Lung (tissue), 12 donors: ENCODE results near the gene KIF1C. TPM values are rescaled to one million over a fixed set of nuclear protein-coding genes. Genes with fewer than 3 reads are reported as not detected.

Source experiments
- ATAC-seq: fragments of 200-7000 bp; cut with Tn5 transposase; one replicate; pipeline ENCODE4 v1.9.1; 2020; ENCODE audit warnings: moderate number of reproducible peaks; ENCODE audit not compliant: insufficient read depth, low FRiP score
- DNase-seq, 3 donors: peaks; one replicate each; pipeline ENCODE4 v3.0.0-alpha.2; 2013 to 2017
- H3K27ac ChIP-seq, 2 donors: one replicate each; pipeline ENCODE4 v1.5.1; 2013; ENCODE audit warnings: mild to moderate bottlenecking in 2 of 2, moderate library complexity in 2 of 2, control low read depth in 1 of 2, inconsistent platforms in 1 of 2, low read depth in 1 of 2, low read length in 1 of 2
- H3K27me3 ChIP-seq, 3 donors: one replicate each; pipeline ENCODE4 v1.5.1; 2013; ENCODE audit warnings: low read length in 2 of 3; ENCODE audit not compliant: control insufficient read depth in 3 of 3, insufficient read depth in 3 of 3
- H3K36me3 ChIP-seq, 4 donors: one replicate each; pipeline ENCODE4 v1.5.1; 2013; ENCODE audit warnings: low read length in 4 of 4, mild to moderate bottlenecking in 1 of 4, moderate library complexity in 1 of 4; ENCODE audit not compliant: control insufficient read depth in 4 of 4, insufficient read depth in 4 of 4
- H3K4me1 ChIP-seq, 5 donors: one replicate each; pipeline ENCODE4 v1.5.1; 2013; ENCODE audit warnings: low read length in 5 of 5, mild to moderate bottlenecking in 2 of 5, moderate library complexity in 1 of 5; ENCODE audit not compliant: control insufficient read depth in 5 of 5, insufficient read depth in 5 of 5
- H3K4me3 ChIP-seq: one replicate; pipeline ENCODE4 v1.5.1; 2013; ENCODE audit warnings: mild to moderate bottlenecking, control low read depth, moderate library complexity
- H3K9ac ChIP-seq, 2 donors: one replicate each; pipeline ENCODE4 v1.5.1; 2013; ENCODE audit warnings: low read length in 2 of 2, control low read depth in 1 of 2; ENCODE audit not compliant: insufficient read depth in 1 of 2
- H3K9me3 ChIP-seq, 4 donors: one replicate each; pipeline ENCODE4 v1.5.1; 2013; ENCODE audit warnings: low read length in 3 of 4, mild to moderate bottlenecking in 1 of 4, moderate library complexity in 1 of 4; ENCODE audit not compliant: control insufficient read depth in 4 of 4, insufficient read depth in 3 of 4
- CTCF ChIP-seq: IDR thresholded peaks from 2 replicates; pipeline ENCODE4 v1.5.1; 2012; ENCODE audit warnings: mild to moderate bottlenecking; ENCODE audit errors: control extremely low read depth, extremely low read depth
- WGBS, 2 donors: extraction: QIAGEN DNeasy Blood & Tissue Kit; methylation state at CpG; one replicate each; pipeline ENCODE4 v1.1.7; 2013; 5-methylcytosine and 5-hydroxymethylcytosine counted together
- polyA plus RNA-seq, 2 donors: library from polyadenylated mRNA; stranded (reverse); fragments of 200-250 nt; gene quantifications; one replicate each; pipeline ENCODE4 v1.2.1, GENCODE V29; 2013
- total RNA-seq, 2 donors: library from RNA; depleted of rRNA in 1 of 2; stranded (reverse); fragments of >200 nt in 1 of 2; gene quantifications; one replicate each; pipeline ENCODE4 v1.2.1, GENCODE V29; 2014 to 2021
- donor health status: control.
- donor health status: control.
- donor health status: Bipolar disorder and iron deficiency.
- donor health status: healthy.
- donor health status: DM: yes; HTN: yes; CAD: no.

The KIF1C gene
- total and polyA plus RNA-seq, 4 donors: 48.0 to 190 (median 75.8) TPM

GRCh38 chr17:5022171-5022711 is 24.5 kb downstream of the KIF1C start:
- H3K27ac ChIP-seq: no peak overlapping the region
- no peaks in the 10 kb centered on the region for H3K4me1 ChIP-seq
- DNase-seq (no peak), ATAC-seq (no peak)
- no peak overlapping the region for H3K4me3 ChIP-seq
- no peaks in the 10 kb centered on the region for H3K27me3 ChIP-seq
- TF ChIP-seq CTCF: no peak
- 96% methylated on average over 30 of the region's 30 CpGs for WGBS, 2 donors
- H3K36me3 ChIP-seq: peaks cover 6 to 49% (median 19%) of the 10 kb centered on the region in 4 donors
- H3K9ac ChIP-seq: no peak overlapping the region
- no peaks in the 10 kb centered on the region for H3K9me3 ChIP-seq

- Histone ChIP-seq H3K27ac (peak overlapping the region in 1 of 2 donors; percentile 2), H3K4me3 (no peak overlapping the region), H3K36me3 (peaks cover 6 to 46% (median 18%) of the 10 kb centered on the region in 4 donors), H3K4me1 (no peaks in the 10 kb centered on the region), H3K9me3 (no peaks in the 10 kb centered on the region), H3K9ac (no peak overlapping the region), H3K27me3 (no peaks in the 10 kb centered on the region)
- no peak for TF ChIP-seq CTCF
- WGBS, 2 donors: 86 to 89% methylated on average over 25 to 29 of the region's 29 CpGs
- DNase-seq: no peak
- no peak for ATAC-seq
These were observed 25.9 kb downstream of the KIF1C start for GRCh38 chr17:5023588-5024147.

- no peak overlapping the region for H3K9ac ChIP-seq
- ATAC-seq (no peak), DNase-seq (no peak)
- no peak for TF ChIP-seq CTCF
- no peak overlapping the region for H3K4me3 ChIP-seq
- peaks cover 3 to 39% (median 18%) of the 10 kb centered on the region in 4 donors for H3K36me3 ChIP-seq
- no peaks in the 10 kb centered on the region for H3K4me1 ChIP-seq
- H3K27me3 ChIP-seq: no peaks in the 10 kb centered on the region
- no peaks in the 10 kb centered on the region for H3K9me3 ChIP-seq
- peak overlapping the region in 1 of 2 donors; percentile 16 for H3K27ac ChIP-seq
- WGBS, 2 donors: 74 to 88% methylated on average over 4 of the region's 4 CpGs
These were observed 26.9 kb downstream of the KIF1C start for GRCh38 chr17:5024604-5025003.
